GM18511 (cell line): ENCODE results near the gene PADI2.

Experiments used
- ATAC-seq: cut with Tn5 transposase; IDR thresholded peaks from one replicate; pipeline ENCODE4 v1.9.1; 2021; ENCODE audit warnings: mild to moderate bottlenecking, moderate library complexity; ENCODE audit not compliant: unreplicated experiment

The PADI2 gene

GRCh38 chr1:17140279-17140678, 21.0 kb upstream of the PADI2 start:
- ATAC-seq, result no peak

DNA sequence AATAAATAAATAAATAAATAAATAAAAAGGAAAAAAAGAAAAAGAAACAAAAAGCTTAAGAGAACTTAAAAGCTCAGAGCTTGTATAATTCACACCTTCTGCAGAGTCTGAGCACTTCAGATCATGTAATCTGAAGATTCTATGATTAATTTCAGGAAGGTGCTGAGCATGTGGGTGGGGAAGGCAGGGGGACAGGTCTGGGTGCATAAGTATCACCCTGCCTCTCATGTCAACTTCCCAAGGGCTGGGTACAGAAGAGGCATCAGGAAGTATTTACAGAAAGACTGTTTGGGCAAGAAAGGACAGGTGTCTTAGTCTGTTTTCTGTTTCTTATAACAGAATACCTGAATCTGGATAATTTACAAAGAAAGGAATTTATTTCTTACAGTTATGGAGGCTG, 20.4 kb upstream of the PADI2 start:
- ATAC-seq, result no peak

GRCh38 chr1:17137441-17137840, 18.2 kb upstream of the PADI2 start:
- ATAC-seq, result no peak

- ATAC-seq, result no peak
Measured at GRCh38 chr1:17136936-17137335, 17.7 kb upstream of the PADI2 start.

- no peak for ATAC-seq
Measured at GRCh38 chr1:17136145-17136544, 16.9 kb upstream of the PADI2 start.

DNA sequence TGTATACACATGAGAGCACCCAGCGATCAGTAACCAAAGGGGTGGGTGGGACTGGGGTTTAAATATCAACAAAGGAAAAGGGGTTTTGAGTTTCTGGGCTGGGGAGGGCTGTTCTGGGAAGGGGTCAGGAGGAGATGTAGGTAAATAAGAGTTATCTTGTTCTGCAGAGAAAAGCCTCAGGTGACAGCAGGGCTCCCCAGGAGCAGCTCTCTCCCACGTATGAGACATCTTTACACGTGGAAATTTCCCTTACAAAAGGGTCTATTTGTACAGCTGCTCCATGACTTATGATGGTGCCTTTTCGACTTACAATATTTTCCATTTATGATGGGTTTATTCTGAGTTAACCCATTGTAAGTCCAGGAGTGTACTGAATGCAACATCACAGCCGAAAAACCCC, 16.3 kb upstream of the PADI2 start:
- ATAC-seq, result no peak

DNA sequence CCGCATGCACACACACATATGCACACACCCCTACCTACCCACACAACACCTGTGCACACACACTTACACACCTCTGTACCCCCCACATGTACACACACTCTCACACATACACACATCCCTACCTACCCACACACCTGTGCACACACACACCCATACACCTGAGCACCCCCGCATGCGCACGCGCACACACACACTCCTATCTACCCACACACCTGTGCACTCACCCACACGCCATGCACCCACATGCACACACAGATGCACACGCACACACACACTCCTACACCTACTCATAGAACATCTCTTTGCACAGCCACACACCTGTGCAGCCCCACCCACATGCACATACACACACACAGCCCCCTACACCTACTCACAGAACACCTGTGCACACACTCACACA, 15.5 kb upstream of the PADI2 start:
- ATAC-seq, result no peak

DNA sequence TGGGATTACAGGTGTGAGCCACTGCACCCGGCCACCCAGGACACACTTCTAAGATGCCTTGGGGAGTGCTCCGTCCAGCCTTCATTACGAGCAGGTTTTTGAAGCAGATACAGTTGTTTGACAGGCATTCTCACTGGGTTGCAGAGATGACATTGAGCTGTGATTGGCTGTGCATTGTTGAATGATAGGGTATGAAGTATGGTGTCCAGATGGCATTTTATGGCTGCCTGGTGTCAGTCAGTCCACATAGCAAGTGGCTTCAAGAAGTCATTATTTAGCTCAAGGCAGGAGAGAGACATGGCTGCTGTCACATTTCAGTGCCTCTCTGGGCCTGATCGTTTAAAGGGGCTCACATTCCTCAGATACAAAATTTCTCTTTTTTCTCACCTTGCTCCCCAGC, 14.8 kb upstream of the PADI2 start:
- ATAC-seq, result no peak

DNA sequence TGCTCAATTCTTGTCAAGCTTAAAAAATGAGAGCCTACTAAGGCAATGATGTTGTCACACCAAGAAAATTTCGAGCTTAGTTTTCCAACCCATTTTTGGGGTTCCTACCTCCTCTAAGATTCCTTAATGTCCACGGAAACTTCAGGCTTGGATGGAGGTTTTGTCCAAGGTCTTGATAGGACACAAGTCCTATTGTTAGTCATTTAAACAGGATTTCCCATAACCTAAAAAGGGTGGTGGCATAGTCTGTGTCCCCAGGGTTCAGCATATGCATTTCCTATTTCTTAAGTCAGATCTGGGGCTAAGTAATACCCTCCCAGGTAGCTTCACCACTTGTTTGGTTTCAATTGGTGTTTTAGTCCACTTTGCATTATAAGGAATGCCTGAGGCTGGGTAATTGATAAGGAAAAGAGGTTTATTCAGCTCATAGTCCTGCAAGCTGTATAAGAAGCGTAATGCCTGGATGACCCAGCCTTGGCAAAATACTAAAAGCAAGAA, 10.9 kb upstream of the PADI2 start:
- ATAC-seq, result no peak

DNA sequence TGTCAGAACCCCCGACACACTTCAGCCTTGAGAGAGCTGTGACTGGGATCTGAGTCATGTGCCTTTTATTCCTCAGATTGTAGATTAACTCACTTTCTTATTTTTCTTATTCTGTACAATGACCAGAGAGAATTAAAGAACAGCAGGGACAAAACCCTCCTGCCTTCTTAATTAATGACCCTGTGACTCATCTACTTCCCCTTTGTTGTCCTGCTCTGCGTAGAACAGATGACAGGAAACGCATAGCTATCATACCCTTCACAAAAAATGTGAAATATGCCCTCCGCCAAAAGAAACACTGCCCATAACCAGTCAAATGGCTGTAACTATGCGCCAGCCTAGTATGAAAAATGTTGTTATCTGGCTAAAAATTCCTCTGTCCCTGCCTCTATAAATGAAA, 9.1 kb upstream of the PADI2 start:
- no peak for ATAC-seq

GRCh38 chr1:17125756-17126237, 6.5 kb upstream of the PADI2 start:
- ATAC-seq, result no peak

DNA sequence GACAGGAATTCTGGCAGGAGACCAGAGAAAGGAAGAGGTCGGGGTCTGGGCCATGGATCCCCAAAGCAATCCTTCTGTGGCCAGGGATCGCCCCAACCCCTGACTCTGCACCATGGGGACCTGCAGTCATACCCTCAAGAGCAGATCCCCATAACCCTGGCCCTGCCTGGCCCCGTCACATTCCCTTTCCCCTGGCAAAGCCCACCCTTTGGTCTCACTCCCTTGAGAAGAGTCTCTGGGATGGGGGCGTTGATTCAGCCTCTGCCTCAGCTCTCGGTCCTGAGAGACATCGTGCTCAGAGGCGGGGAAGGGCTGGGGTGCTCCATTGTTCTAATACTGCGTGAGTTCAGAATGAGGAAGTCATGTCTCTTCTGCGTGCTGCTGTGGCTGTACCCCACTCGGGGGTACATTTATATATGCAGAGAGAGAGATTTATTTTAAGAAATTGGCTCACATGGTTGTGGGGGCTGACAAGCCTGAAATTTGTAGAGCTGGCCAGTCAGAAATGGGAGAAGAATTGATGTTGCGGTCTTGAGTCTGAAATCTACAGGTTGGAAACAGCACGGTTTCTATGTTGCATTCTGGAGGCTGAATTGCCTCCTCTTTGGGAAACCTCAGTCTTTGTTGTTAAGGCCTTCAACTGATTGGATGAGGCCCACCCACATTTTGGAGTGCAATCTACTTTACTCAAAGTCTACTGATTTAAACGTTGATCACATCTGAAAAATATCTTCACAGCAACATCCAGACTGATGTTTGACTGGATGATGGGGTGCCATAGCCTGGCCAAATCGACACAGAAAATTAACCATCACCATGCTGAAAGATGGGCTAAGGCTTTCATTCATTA, 4.2 kb upstream of the PADI2 start:
- ATAC-seq, result no peak

- ATAC-seq, result no peak
Measured at GRCh38 chr1:17122521-17123164, 3.4 kb upstream of the PADI2 start.

GRCh38 chr1:17121881-17122280, 2.6 kb upstream of the PADI2 start:
- ATAC-seq, result no peak

DNA sequence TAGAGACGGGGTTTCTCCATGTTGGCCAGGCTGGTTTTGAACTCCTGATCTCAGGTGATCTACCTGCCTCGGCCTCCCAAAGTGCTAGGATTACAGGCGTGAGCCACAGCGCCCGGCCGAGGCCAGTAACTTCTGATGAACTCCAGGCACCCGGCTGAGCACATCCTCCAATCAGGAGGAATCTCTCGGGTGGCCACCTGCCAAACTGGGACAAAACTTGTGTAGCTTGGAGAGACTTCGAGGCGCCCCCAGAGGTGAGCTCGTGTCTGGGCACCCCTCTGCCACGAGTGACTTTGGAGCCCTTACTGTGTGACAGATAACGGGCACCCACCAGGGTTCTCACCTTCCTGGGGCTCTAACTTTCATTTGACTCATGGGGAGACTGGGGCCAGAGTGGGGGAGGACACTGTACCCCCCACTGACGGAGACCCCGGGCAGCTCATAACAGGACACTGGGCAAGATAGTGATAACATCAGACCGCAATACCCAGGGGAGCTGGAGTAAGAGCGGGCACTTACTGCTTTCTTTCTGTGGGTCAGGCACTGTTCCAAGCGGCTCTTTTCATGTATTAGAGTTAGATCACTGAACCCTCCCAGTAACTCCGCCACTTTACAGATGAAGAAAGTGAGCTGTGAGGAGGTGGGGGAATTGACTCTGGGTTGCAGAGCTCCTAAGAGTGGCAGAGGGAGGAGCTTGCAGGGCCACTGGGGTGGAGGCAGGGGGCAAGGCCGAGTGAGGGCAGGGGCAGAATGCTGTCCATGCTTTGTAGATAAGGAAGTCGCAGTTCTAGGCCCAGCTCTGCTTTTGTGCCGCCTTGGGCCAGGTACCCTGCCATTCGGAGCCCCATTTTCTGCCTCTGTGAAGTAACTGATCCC, 1.9 kb upstream of the PADI2 start:
- no peak for ATAC-seq

DNA sequence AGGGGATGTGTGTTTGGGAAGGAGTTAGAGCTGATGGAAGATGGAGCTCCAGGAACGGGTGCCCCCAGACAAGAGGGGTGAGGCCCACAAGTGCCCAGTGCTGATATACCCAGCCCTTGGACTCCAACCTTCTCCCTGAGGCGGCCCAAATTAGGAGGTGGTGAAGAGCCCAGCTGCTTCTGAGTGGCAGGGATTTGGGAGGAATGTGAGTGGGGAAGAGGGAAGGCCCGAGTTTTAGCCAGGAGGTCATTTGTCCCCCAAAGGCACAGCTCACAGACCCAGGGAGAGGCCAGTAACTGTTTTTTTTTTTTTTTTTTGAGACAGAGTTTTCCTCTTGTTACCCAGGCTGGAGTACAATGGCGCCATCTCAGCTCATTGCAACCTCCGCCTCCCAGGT, 1.2 kb upstream of the PADI2 start:
- no peak for ATAC-seq

DNA sequence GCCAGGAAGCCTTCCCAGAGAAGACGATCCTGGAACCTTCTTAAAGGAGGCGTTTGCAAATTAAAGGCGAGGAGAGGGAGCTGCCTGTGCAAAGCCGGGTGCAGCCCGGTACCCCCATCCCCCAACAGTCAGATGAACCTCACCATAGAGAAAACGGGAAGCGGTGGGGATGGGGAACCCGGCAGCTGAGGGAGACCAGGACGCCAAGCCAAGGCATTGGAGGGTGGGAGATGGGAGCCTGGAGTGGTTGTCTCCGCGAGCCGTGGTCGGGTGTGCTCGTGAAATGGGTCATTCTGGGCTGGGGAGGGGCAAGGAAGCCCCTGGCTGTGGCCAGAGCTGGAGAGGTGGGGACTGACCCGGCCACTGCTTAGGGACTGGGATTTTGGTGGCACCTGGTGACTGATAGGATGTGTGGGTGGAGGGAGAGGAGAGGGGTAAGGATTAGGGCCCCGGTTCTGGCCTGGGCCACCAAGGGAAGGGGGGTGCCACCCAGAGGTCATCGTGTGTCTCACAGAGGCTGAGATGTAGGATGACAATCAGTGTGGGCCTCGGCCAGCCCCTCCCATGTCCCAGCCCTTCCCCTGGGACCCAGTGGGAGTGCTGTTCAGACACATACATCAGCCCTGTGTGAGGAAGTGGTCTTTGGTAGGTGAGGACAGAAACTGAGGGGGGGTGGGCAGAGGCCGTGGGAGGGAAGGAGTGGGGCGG, 676 bp upstream of the PADI2 start:
- peak; percentile 52 for ATAC-seq

DNA sequence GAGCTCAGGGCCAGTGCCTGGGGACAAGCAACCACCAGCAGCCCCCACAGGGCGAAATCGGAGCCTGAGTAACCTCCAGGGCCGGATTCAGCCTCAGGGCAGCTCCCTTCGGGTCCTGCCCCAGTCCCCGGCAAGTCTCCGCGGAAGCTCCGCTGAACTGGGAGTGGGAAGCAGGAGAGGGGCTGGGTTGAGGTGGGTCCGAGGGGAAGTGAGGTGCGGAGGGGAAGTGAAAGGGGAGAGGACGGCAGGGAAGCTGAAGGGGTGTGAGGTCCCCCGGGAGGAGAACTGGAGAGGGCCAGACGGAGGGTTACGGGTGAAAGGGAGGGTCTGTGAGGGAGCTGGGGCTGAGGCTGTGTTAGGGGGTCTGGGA, 560 bp downstream of the PADI2 start:
- no peak for ATAC-seq

- no peak for ATAC-seq
Measured at GRCh38 chr1:17118268-17118667, 983 bp downstream of the PADI2 start.

GRCh38 chr1:17117451-17118265, 1.6 kb downstream of the PADI2 start:
- no peak for ATAC-seq
